Ramos (cell line): Measurements from ENCODE around the gene PAK6.

ENCODE experiments used
- in situ Hi-C: fragments of 300-500 bp; cut with MboI; formaldehyde crosslinking; loops from one replicate; pipeline ENCODE4 v1.14.3; 2022; ENCODE audit warnings: low sequenced_read_pairs; ENCODE audit not compliant: unreplicated experiment

Gene PAK6

DNA sequence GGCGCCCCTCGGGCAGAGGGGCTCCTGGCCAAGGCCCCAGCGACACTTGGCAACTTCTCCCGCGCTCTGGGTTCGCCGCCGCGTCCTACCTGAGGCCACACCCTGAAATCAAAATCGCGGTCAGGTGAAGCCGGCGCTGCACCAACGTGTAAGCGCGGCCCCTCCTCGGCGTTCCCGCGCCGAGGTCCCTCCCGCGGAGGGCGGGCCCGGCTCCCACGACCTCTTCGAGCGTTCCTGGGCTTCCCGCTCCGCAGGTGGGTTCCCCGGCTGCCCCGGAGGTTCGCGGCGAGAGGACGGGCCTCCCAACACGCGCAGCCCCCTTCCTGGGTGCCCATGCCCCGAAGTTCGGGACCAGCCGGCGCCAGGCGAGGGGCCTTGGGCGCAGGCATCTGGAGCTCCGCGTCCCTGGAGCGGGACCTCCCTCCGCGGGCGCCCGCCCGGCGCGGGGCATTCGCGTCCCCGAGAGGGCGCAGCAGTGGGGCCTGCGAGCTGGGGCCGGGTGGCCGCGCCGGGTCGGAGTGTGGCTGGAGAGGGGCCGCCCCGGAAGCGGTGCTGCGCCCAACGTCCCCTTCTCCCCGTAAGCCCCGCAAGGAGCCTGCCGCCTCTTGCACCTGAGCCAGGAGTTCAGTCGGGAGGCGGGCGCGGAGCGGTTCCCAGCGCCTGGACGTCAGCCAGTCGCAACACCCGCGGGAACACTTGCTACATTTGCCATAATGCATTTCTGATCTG is 13.7 kb downstream of the PAK6 start:
- in situ Hi-C loops = loop anchor here (25.0 kb wide), 1 partner anchor 565 kb away; no protein-coding TSS in a partner anchor

DNA sequence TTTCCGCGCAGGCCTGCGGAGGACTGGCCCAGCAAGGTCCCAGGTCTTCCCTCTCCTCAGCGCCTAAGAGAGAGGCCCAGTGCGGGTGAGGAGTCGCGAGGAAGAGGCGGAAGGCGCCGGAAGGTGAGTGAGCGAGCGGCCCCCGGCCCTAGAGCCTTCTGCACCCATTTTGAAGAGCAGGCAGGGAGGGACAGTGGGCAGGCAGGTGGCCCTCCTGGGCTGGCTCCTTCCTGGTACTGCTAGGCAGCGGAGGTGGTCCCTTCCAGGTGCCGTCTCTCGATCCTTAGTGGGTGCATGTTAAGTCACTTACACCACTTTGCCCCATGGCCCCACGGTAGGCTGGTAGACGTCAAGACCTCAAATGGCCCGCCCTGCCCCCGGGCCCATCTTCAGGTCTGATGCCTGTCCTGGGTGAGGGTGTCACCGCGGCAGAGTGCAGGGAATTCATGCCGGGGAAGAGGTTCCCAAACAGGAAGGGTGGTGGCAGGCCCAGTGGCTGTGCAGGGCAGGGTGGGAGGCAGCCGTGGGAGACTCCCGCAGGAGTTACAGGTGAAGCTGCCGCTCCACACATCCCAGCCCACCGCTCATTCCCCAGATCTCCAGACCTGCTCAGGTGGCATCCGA is 14.4 kb downstream of the PAK6 start:
- in situ Hi-C loops = loop anchor here (25.0 kb wide), 1 partner anchor 566 kb away; no protein-coding TSS in a partner anchor

DNA sequence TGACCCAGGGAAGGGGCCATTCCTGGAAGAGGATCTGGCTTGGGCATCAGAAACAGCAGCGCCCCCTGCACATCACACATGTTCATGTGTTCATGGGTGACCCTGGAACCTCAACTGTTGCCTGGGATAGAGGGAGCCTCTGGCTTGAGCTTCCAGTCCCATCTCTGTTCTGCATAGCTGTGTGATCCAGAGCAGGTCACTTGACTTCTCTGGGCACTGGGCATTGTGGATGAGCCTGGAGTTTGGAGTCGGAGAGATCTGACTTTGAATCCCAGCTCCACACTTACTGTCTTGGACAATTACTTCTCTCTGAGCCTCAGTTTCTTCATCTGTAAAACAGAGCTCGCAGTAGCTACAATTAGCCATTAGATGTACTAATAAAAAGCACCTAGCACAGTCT is 15.6 kb downstream of the PAK6 start:
- in situ Hi-C loops = loop anchor here (25.0 kb wide), 1 partner anchor 567 kb away; no protein-coding TSS in a partner anchor

DNA sequence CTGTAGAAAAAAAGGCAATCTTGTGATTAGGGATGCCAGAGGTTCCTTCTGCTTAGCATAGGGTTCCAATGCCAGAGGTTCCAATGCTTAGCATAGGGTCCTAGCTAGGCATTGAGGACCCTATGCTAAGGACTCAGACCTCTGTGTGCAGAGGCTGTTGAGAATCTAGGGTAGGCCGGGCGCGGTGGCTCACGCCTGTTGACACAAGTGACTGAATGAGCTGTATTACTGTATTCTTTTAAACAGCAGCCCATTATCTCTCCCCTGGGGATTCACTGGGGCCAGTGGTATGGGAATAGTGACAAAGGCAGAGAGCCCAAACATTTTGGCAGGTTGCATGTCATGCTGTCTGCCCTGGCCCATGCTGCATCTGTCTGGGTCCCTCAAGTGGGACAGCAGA is 16.2 kb downstream of the PAK6 start:
- in situ Hi-C loops = loop anchor here (25.0 kb wide), 1 partner anchor 568 kb away; no protein-coding TSS in a partner anchor

DNA sequence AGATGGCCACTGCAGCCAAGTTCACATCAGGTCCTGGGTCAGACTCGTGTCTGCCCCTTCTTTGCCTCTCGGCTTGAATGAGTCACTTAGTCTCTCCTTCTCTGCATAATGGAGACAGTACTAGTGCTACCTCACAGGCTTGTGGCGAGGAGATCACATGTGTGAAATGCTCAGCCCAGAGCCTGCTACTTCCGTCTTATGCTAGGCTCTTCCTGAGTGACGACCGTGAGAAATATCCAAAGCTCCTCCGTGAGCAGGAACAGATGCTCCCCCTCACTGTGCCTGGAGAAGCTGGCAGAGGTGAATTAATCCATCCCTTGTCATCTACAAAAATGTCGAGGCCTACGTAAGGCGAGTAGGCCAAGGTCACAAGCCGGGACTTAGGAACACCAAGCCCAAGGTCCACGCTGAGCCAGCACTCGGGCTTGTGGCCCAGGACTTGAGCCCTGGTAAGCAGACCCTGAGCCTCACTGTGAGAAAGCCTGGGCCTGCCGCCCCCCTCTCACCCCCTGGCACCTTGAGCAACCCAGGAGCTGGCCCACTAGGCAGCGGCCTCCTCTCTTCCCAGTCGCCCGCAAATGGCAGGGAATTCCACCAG is 17.9 kb downstream of the PAK6 start:
- in situ Hi-C loops = loop anchor here (25.0 kb wide), 1 partner anchor 569 kb away; no protein-coding TSS in a partner anchor

DNA sequence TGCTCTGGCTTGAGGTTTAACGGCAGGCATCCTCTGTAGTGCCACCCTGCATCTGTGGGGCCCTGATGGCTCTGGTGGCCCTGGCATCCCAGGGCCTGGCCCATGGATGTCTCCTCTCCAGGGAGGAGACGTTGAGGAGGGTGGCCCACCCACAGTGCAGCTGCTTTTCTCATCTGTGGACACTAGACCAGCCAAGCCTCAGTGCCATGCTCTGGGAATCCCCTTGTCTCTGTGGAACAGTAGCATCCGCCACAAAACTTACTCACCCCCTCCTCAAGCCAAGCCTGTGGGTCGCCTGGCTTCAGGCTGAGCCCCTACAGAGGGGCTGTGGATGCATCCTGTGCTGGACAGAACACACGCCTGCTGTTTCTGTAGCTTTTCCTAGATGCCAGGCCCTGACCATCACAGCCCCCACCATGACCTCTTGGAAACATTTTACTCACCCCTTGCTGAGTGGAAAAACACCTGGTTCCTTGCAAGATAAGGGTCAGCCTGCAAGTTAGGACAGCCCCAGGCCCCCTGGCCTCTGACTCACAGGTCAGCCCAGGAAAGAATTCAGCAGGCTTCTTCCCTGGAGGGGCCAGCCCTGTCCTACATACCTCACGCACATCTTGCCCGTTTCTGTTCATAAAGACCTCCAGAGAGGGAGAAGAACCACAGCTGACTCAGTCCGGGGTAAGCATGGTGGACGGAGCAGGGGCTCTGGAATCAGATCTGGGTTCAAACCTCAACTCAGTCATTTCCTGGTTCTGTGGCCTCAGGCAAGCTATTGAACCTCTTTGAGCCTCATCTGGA is 19.0 kb downstream of the PAK6 start:
- in situ Hi-C loops = loop anchor here (25.0 kb wide), 1 partner anchor 571 kb away; no protein-coding TSS in a partner anchor

DNA sequence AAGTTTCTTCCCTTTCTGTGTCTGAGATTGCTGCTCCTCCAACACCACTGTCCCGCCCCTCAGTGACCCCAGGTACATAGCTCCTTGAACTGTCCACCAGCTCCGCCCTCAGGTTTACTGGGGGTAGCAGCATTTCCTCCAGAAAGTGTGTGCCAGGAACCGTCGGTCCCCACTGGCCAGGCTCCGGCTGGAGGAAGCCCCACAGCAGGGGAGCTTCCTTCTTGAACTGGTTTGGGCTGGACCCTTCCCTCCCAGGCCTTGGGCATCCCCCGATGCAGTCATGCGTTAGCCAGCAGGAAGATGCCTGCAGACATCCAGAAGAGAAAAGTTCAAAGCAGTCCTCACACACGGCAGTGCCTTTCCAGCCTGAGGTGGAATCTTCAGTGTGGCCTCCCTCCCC is 19.7 kb downstream of the PAK6 start:
- in situ Hi-C loops = loop anchor here (25.0 kb wide), 1 partner anchor 571 kb away; no protein-coding TSS in a partner anchor

DNA sequence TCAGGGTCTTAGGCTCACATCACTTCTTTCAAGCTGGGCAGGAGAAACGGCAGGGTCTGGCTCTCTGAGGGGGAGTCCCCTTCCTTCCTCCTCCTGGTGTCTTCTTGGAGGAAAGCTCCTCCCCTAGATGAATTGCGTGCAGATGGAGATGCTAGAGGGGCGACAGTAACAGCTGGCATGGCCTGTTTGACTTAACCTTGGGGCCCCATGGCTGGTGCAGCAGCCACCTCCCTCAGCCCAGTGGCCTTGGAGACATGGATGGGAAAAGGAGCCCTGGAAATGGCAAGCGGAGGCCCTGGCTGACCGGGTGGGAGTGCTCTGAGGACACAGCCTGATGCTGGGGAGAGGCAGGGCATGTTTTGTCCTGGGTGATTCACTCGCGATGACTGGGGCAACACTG is 20.2 kb downstream of the PAK6 start:
- in situ Hi-C loops = loop anchor here (25.0 kb wide), 1 partner anchor 572 kb away; no protein-coding TSS in a partner anchor

DNA sequence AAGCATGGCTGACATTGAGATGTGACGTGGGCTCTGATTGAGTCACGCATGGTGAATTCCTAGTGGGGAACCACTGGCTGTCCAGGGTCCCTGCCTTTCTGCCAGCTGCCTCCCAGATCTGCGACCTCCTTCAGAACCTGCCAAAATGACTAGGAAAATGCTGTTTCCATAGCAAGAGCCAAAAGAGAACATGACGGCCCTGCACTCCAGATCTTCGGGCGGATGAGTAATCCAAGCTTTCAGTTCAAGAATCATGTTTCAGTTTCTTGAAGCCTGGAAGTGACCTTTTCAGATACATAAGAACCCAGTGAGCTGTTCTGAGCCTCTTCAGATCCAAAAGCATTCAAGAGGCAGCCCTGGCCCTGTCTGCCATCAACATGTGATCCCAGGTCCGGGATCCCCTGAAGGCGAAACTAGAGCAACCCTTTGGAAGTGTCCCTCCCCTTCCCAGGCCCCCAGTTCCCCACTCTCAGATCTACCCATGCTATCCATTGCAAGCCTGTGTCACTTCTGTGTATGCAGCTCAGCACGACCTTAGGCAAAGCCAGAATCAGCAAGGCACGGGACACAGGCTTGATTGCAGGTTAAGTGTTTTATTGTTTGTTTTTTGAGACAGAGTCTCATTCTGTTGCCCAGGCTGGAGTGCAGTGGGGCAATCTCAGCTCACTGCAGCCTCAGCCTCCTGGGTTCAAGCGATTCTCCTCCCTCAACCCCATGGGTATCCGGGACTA is 24.3 kb downstream of the PAK6 start:
- in situ Hi-C loops = loop anchor here (25.0 kb wide), 1 partner anchor 576 kb away; no protein-coding TSS in a partner anchor

DNA sequence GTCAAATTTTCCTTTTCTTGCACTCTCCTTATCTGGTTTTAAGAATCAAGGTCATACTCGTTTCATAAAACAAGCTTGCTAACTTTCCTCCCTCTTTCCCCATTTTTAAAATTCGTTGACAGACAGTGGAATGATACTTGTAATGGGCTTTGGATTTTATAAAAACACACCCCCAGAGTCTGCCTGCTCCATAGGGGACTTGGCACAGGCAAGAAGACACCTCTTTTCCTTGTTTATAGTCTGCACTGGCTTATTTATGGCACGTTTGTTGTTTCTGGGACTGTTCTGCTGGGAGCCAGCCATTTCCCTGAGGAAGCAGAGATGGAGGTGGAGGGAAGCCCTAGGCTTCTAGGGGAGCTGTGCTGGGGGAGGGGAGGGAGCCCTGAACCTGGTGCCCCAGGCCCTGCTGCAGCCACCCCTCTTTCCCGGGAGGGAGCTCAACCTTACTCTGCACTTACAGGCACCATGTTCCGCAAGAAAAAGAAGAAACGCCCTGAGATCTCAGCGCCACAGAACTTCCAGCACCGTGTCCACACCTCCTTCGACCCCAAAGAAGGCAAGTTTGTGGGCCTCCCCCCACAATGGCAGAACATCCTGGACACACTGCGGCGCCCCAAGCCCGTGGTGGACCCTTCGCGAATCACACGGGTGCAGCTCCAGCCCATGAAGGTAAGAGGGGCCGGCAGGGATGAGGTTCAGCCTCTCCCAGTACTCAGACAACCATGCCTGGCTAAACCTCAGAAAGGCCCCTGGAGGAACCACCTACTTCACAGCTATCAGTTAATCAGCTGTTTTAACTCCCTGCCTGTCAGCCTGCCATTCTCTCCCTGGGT is 25.7 kb downstream of the PAK6 start:
- in situ Hi-C loops = loop anchor here (25.0 kb wide), 1 partner anchor 577 kb away; no protein-coding TSS in a partner anchor

DNA sequence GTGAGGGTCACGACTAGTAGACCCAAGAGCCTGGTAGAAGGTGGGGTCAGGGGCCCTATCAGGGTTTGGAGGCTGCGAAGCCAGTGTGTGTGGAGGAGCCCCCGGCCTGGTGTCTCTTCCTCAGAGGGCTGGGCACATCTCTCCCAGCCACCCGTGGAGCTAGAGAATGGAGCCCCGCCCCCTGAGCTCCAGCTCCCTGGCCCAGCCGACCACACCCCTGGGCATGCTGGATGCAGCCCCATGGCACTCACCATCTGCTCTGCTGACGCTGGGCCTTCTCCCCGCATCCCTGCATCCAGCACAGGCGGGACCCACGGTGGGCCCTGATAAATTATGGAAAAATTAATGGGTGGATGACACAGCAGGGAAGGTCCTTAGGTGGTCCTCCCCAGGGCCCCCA is 26.5 kb downstream of the PAK6 start:
- in situ Hi-C loops = loop anchor here (25.0 kb wide), 1 partner anchor 578 kb away; no protein-coding TSS in a partner anchor

DNA sequence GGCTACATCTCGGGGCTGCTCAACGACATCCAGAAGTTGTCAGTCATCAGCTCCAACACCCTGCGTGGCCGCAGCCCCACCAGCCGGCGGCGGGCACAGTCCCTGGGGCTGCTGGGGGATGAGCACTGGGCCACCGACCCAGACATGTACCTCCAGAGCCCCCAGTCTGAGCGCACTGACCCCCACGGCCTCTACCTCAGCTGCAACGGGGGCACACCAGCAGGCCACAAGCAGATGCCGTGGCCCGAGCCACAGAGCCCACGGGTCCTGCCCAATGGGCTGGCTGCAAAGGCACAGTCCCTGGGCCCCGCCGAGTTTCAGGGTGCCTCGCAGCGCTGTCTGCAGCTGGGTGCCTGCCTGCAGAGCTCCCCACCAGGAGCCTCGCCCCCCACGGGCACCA is 27.0 kb downstream of the PAK6 start:
- in situ Hi-C loops = loop anchor here (25.0 kb wide), 1 partner anchor 579 kb away; no protein-coding TSS in a partner anchor

DNA sequence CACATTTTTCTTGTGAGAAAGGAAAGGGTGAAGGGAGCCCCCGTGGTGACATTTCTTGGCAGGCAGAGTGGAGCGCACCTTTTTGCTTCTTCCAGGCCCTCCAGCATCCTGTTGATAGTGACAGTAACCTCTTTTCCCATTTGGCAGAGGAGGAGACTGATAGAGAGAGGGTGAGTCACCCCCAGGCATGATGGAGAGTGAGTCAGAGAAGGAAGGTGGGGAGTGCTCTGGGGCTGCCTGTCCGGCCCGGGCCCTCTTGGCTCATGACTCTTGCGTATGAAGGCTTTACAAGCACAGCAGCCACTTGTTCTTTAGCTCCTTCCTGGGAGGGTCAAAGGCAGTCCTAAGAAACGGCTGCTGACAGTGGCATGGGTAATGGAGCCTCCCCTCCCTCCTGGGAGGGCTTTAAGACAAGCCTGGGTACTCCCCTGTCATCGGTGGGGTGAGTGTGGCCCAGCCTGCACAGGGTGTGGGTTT is 28.0 kb downstream of the PAK6 start:
- in situ Hi-C loops = loop anchor here (25.0 kb wide), 1 partner anchor 580 kb away; no protein-coding TSS in a partner anchor

DNA sequence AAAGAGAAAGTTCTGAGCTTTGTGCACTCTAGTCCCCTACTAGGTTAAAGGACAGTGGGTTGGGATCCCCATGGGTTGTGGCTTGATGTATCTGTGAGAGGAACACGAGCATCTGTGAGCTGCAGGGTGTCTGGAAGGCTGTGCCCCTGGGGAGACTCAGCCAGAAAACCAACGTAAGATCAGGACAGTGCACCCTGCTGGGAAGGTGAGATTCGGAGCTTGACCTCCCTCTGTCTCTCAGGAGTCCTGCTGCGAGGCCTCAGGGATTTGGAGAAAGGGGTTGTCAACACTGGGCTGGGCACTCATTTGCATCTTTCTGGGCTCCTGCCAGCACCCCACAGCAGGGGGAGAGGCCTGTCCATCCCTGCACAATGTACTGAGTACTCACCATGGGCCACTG is 28.8 kb downstream of the PAK6 start:
- in situ Hi-C loops = loop anchor here (25.0 kb wide), 1 partner anchor 580 kb away; no protein-coding TSS in a partner anchor

DNA sequence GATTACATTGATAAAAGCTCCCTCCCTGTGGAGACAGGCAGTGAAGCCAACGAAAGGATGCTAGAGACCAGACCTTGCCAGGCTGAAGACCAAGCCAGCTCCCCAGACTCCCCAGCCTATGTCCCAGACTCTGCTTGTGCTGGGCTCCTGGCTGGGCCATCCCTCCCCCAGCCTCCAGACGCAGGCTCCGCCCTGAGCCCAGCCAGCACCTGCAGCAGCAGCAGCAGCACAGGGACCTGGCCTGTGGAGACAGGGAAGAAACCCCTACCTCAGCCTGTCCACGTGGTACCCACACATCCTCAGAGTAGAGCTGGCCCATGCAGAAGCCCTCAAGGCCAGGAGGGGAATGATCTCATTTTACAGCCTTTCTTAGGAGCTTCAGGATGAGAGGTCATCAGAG is 30.7 kb downstream of the PAK6 start:
- in situ Hi-C loops = loop anchor here (5.0 to 25.0 kb wide), 3 partner anchors 222 to 582 kb away; no protein-coding TSS in a partner anchor

DNA sequence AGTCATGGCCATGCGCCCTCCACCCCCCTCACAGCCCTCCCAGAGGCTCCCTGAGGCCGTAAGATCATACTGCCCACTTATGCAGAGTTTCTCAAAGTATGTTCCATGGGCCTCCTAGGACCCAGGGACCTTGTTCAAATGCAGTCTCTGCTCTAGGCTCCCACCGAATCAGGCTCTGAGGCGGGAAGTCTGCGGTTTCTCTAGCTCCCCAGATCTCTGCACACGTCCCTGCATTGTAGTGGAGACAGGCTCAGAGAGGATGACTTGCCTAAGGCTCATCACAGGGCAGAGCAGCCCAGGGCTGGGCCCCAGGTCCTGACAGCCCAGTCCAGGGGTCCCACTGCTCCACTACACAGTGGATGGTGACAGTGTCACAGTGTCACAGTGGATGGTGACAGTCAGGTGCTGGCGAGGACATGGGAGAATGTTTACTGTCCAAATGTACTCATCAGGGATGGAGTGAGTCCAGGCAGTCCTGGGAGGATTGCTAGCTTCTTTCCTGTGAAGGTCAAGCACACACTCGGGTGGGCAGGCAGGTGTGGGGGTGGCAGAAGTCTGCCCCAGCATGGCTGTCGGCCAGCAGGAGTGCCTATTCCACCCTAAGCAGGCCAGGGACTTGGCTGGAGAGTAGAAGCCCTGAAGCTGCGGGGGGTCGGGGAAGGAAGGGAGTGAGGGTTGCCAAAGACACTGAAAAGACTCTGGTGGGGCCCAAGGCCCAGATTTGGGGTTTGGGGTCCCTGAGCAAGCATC is 31.6 kb downstream of the PAK6 start:
- in situ Hi-C loops = loop anchor here (5.0 to 25.0 kb wide), 3 partner anchors 223 to 583 kb away; no protein-coding TSS in a partner anchor
